ENCODE results near the gene THADA. TPM values are rescaled to one million over a fixed set of nuclear protein-coding genes. Genes with fewer than 3 reads are reported as not detected.

Gene THADA
- total and polyA plus RNA-seq, 3 experiments from 2014 or later, result 12.2 to 48.7 (median 45.8) TPM

GRCh38 chr2:43361286-43361685, 234.6 kb downstream of the THADA start:
- Mint-ChIP-seq H3K4me3 (no peak overlapping the region), H3K27ac (peak overlapping the region in 1 of 8 donors; percentile 14), H3K36me3 (peaks cover 0 to 11% (median 7%) of the 10 kb centered on the region in 3 donors), H3K9me3 (no peaks in the 10 kb centered on the region), H3K27me3 (no peaks in the 10 kb centered on the region), H3K4me1 (peaks cover 5 to 12% (median 8%) of the 10 kb centered on the region in 3 donors)
- Histone ChIP-seq H3K9me3 (ENCODE audit: low read length) (no peaks in the 10 kb centered on the region), H3K36me3 (ENCODE audit: insufficient read depth, low read length) (no peaks in the 10 kb centered on the region), H3K4me3 (ENCODE audit: low read length) (no peak overlapping the region), H3K27ac (ENCODE audit: low read depth, low read length) (no peak overlapping the region), H3K4me1 (ENCODE audit: insufficient read depth, low read length) (no peaks in the 10 kb centered on the region), H3K27me3 (ENCODE audit: insufficient read depth, low read length, poor library complexity, severe bottlenecking) (no peaks in the 10 kb centered on the region)
- no peak for DNase-seq
- CTCF ChIA-PET, result no interaction called here
- POLR2A ChIA-PET, result no interaction called here

GRCh38 chr2:43360137-43360536, 235.7 kb downstream of the THADA start:
- Histone ChIP-seq H3K36me3 (ENCODE audit: insufficient read depth, low read length) (no peaks in the 10 kb centered on the region), H3K9me3 (ENCODE audit: low read length) (no peaks in the 10 kb centered on the region), H3K27ac (ENCODE audit: low read depth, low read length) (no peak overlapping the region), H3K4me3 (ENCODE audit: low read length) (no peak overlapping the region), H3K4me1 (ENCODE audit: insufficient read depth, low read length) (no peaks in the 10 kb centered on the region), H3K27me3 (ENCODE audit: insufficient read depth, low read length, poor library complexity, severe bottlenecking) (no peaks in the 10 kb centered on the region)
- no peaks in the 10 kb centered on the region for H3K9me3 Mint-ChIP-seq
- H3K27ac Mint-ChIP-seq, result no peak overlapping the region
- H3K36me3 Mint-ChIP-seq, result peaks cover 0 to 14% (median 11%) of the 10 kb centered on the region in 3 donors
- H3K4me3 Mint-ChIP-seq, result no peak overlapping the region
- POLR2A ChIA-PET, result no interaction called here
- H3K27me3 Mint-ChIP-seq, result no peaks in the 10 kb centered on the region
- CTCF ChIA-PET, result no interaction called here
- peaks cover 3 to 9% (median 6%) of the 10 kb centered on the region in 3 donors for H3K4me1 Mint-ChIP-seq
- DNase-seq, result no peak

DNA sequence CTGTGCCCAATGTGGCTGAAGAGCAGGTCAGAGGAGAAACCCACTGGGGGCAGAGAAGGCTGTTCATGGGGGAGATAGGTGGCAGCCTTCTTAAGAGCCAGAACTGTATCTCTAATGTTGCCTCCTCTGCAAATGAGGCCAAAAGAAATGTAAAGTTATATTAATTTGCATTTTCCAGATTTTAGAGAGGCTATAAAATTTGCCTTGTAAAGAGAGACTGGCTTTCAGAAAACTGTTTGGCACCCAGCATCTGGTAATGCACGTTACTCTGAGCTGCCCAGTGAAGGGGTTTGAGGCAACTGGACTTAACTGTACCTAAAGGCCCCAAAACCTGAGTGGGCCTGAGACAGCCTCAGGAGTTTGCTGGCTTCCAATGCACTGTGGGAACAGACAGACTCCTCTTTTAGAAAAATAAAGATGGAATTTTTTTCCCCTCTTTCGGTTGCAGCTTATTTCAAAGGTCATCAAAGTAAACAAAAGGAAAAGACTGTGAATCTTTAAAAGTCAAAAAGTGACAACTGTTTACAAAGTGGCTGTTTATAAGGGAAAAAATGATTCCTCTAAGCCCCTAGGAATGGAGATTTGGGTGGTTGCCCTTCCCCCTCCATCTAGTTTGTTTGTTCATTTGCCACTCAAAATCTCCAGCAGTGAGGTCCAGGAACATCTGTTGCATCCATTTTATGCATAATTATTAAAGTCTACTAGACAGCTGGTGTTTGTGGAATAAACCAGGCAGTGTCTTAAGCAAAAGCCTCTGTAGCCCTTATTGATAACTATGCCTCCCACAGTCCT, 237.2 kb downstream of the THADA start:
- Mint-ChIP-seq H3K27ac (no peak overlapping the region), H3K4me1 (peaks cover 3 to 6% (median 4%) of the 10 kb centered on the region in 3 donors), H3K36me3 (peaks cover 0 to 11% (median 6%) of the 10 kb centered on the region in 3 donors), H3K27me3 (no peaks in the 10 kb centered on the region), H3K4me3 (no peak overlapping the region), H3K9me3 (no peaks in the 10 kb centered on the region)
- Histone ChIP-seq H3K4me3 (ENCODE audit: low read length) (no peak overlapping the region), H3K4me1 (ENCODE audit: insufficient read depth, low read length) (no peaks in the 10 kb centered on the region), H3K27ac (ENCODE audit: low read depth, low read length) (no peak overlapping the region), H3K9me3 (ENCODE audit: low read length) (no peaks in the 10 kb centered on the region), H3K27me3 (ENCODE audit: insufficient read depth, low read length, poor library complexity, severe bottlenecking) (no peaks in the 10 kb centered on the region), H3K36me3 (ENCODE audit: insufficient read depth, low read length) (no peaks in the 10 kb centered on the region)
- DNase-seq, result no peak
- CTCF ChIA-PET, result no interaction called here
- POLR2A ChIA-PET, result no interaction called here

DNA sequence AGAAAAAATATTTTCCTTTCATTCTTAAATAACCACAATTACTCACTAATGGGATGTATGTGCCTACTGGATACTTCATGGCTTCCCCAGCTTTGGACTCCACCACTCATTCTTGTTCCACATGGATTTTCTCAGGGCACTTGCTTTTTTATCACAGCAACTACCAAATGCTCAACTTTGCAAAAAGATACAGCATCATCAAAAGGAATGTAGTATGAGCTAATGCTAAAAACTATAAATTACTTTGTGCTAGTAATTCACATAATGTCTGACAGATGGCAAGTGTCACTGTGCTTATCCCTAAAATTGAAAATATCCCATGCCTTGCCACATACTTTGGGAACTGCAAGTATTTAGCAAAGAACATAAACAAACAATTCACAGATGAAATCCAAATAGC, 239.1 kb downstream of the THADA start:
- Mint-ChIP-seq H3K36me3 (peaks cover 0 to 6% (median 4%) of the 10 kb centered on the region in 3 donors), H3K9me3 (no peaks in the 10 kb centered on the region), H3K4me1 (peaks cover 3 to 6% (median 4%) of the 10 kb centered on the region in 3 donors), H3K4me3 (no peak overlapping the region), H3K27me3 (no peaks in the 10 kb centered on the region), H3K27ac (no peak overlapping the region)
- ChIA-PET POLR2A (no interaction called here), CTCF (no interaction called here)
- no peaks in the 10 kb centered on the region for H3K27me3 ChIP-seq (ENCODE audit: insufficient read depth, low read length, poor library complexity, severe bottlenecking)
- no peaks in the 10 kb centered on the region for H3K4me1 ChIP-seq (ENCODE audit: insufficient read depth, low read length)
- DNase-seq, result no peak
- no peak overlapping the region for H3K27ac ChIP-seq (ENCODE audit: low read depth, low read length)
- no peaks in the 10 kb centered on the region for H3K9me3 ChIP-seq (ENCODE audit: low read length)
- H3K36me3 ChIP-seq (ENCODE audit: insufficient read depth, low read length), result no peaks in the 10 kb centered on the region
- H3K4me3 ChIP-seq (ENCODE audit: low read length), result no peak overlapping the region

DNA sequence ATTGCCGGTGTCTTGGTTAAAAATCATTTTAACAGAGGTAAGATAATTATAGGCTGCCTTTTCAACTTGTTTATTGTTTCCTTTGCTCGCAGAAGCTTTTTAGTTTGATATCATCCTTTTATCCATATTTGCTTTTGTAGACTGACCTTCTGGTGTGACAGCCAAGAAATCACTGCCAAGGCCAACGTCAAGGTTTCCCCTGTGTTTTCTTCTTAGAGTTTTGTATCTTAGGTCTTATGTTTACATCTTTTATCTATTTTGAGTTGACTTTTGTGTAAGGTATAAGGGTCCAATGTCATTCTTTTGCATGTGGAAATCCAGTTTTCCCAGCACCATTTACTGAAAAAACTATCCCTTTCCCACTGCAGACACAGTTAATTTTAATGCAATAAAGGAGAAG, 240.4 kb downstream of the THADA start:
- Mint-ChIP-seq H3K27me3 (no peaks in the 10 kb centered on the region), H3K4me3 (no peak overlapping the region), H3K36me3 (peaks cover 0 to 6% (median 4%) of the 10 kb centered on the region in 3 donors), H3K4me1 (peaks cover 0 to 2% (median 2%) of the 10 kb centered on the region in 3 donors), H3K27ac (no peak overlapping the region), H3K9me3 (no peaks in the 10 kb centered on the region)
- no peaks in the 10 kb centered on the region for H3K27me3 ChIP-seq (ENCODE audit: insufficient read depth, low read length, poor library complexity, severe bottlenecking)
- ChIA-PET POLR2A (no interaction called here), CTCF (no interaction called here)
- H3K9me3 ChIP-seq (ENCODE audit: low read length), result no peaks in the 10 kb centered on the region
- no peaks in the 10 kb centered on the region for H3K36me3 ChIP-seq (ENCODE audit: insufficient read depth, low read length)
- no peaks in the 10 kb centered on the region for H3K4me1 ChIP-seq (ENCODE audit: insufficient read depth, low read length)
- no peak for DNase-seq
- no peak overlapping the region for H3K4me3 ChIP-seq (ENCODE audit: low read length)
- no peak overlapping the region for H3K27ac ChIP-seq (ENCODE audit: low read depth, low read length)

- H3K4me1 ChIP-seq (ENCODE audit: insufficient read depth, low read length), result no peaks in the 10 kb centered on the region
- ChIA-PET CTCF (no interaction called here), POLR2A (no interaction called here)
- H3K9me3 ChIP-seq (ENCODE audit: low read length), result no peaks in the 10 kb centered on the region
- DNase-seq, result no peak
- H3K27me3 ChIP-seq (ENCODE audit: insufficient read depth, low read length, poor library complexity, severe bottlenecking), result no peaks in the 10 kb centered on the region
- H3K36me3 ChIP-seq (ENCODE audit: insufficient read depth, low read length), result no peaks in the 10 kb centered on the region
- no peaks in the 10 kb centered on the region for H3K27me3 Mint-ChIP-seq
- peak overlapping the region in 2 of 8 donors; percentile 33 to 88 for H3K27ac Mint-ChIP-seq
- peaks cover 0 to 24% (median 2%) of the 10 kb centered on the region in 3 donors for H3K36me3 Mint-ChIP-seq
- no peak overlapping the region for H3K4me3 Mint-ChIP-seq
- H3K9me3 Mint-ChIP-seq, result no peaks in the 10 kb centered on the region
- H3K4me1 Mint-ChIP-seq, result peaks cover 0 to 3% (median 0%) of the 10 kb centered on the region in 3 donors
- H3K4me3 ChIP-seq (ENCODE audit: low read length), result no peak overlapping the region
- no peak overlapping the region for H3K27ac ChIP-seq (ENCODE audit: low read depth, low read length)
Measured at GRCh38 chr2:43349904-43350303, 245.9 kb downstream of the THADA start.

DNA sequence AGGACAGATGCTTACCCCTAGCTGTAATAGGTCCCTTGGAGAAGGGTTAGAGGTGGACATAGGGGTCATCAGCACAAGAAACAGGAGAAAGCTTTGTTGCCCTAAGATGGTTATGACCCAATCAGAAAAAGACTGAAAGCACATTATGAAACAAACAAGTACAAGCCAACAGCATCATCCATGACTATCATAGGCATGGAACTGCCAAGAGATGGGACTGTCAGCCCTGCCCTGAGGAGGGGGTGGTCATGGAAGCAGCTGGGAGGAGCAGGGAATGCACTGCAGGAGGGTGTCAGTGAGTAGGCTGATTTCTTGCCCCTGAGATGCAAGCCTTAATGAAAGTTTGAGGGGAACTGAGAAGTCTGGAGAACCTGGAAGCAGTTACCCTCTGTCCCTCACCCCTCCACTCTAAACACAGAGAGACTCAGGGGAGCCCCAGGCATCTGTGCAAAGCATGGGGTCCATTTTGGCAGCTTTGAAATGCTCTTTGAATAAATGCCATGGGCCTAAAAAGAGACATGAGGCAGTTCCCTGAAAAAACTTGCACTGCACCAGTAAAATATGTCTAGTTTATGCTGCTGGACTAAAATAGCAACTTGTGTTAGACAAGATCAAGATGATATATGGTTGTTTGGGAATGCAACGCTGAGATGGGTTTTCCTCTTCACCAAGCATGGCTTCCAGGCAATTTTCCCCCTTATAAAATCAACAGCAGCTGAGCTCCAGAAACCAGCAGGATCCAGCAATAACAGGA, 246.8 kb downstream of the THADA start:
- ChIA-PET CTCF (interaction anchor here (1.0 kb wide), 1 partner anchor 23 kb away, joined by 3 read pairs; no protein-coding TSS in a partner anchor), POLR2A (no interaction called here)
- H3K27ac Mint-ChIP-seq, result peak overlapping the region in 3 of 8 donors; percentile 30 to 62 (median 44)
- H3K4me1 Mint-ChIP-seq, result peaks cover 0 to 4% (median 0%) of the 10 kb centered on the region in 3 donors
- H3K27me3 Mint-ChIP-seq, result no peaks in the 10 kb centered on the region
- H3K9me3 Mint-ChIP-seq, result no peaks in the 10 kb centered on the region
- Histone ChIP-seq H3K9me3 (ENCODE audit: low read length) (no peaks in the 10 kb centered on the region), H3K27ac (ENCODE audit: low read depth, low read length) (no peak overlapping the region), H3K36me3 (ENCODE audit: insufficient read depth, low read length) (no peaks in the 10 kb centered on the region), H3K4me1 (ENCODE audit: insufficient read depth, low read length) (no peaks in the 10 kb centered on the region), H3K4me3 (ENCODE audit: low read length) (no peak overlapping the region), H3K27me3 (ENCODE audit: insufficient read depth, low read length, poor library complexity, severe bottlenecking) (no peaks in the 10 kb centered on the region)
- DNase-seq, result no peak
- H3K36me3 Mint-ChIP-seq, result peaks cover 0 to 32% (median 2%) of the 10 kb centered on the region in 3 donors
- no peak overlapping the region for H3K4me3 Mint-ChIP-seq

- ChIA-PET CTCF (no interaction called here), POLR2A (no interaction called here)
- Histone ChIP-seq H3K27ac (ENCODE audit: low read depth, low read length) (no peak overlapping the region), H3K27me3 (ENCODE audit: insufficient read depth, low read length, poor library complexity, severe bottlenecking) (no peaks in the 10 kb centered on the region), H3K4me1 (ENCODE audit: insufficient read depth, low read length) (no peaks in the 10 kb centered on the region), H3K4me3 (ENCODE audit: low read length) (no peak overlapping the region), H3K36me3 (ENCODE audit: insufficient read depth, low read length) (no peaks in the 10 kb centered on the region), H3K9me3 (ENCODE audit: low read length) (no peaks in the 10 kb centered on the region)
- no peak for DNase-seq
- H3K36me3 Mint-ChIP-seq, result peaks cover 6 to 46% (median 9%) of the 10 kb centered on the region in 3 donors
- no peak overlapping the region for H3K4me3 Mint-ChIP-seq
- peaks cover 0 to 4% (median 0%) of the 10 kb centered on the region in 3 donors for H3K4me1 Mint-ChIP-seq
- no peaks in the 10 kb centered on the region for H3K27me3 Mint-ChIP-seq
- no peaks in the 10 kb centered on the region for H3K9me3 Mint-ChIP-seq
- H3K27ac Mint-ChIP-seq, result peak overlapping the region in 2 of 8 donors; percentile 41 to 55
Measured at GRCh38 chr2:43347746-43348145, 248.1 kb downstream of the THADA start.

Data from CD8-positive, alpha-beta memory T cell (primary cell).